ENCODE data around the gene GALK1. TPM values are rescaled to one million over a fixed set of nuclear protein-coding genes. Genes with fewer than 3 reads are reported as not detected.

The GALK1 gene
- total RNA-seq, 1 experiment from 2014 or later, result 75.0 TPM

GRCh38 chr17:75721463-75722011 is 43.5 kb downstream of the GALK1 start:
- Histone ChIP-seq H3K4me2 (ENCODE audit: low read length) (peak overlapping the region; percentile 97), H3K27ac (ENCODE audit: low read length) (peak overlapping the region; percentile 39), H3K36me3 (ENCODE audit: low read depth, low read length) (peaks cover 22% of the 10 kb centered on the region; the same call in 1 of the 2 replicates), H3K4me3 (ENCODE audit: low read length) (peak overlapping the region; percentile 97), H4K20me1 (ENCODE audit: low read length) (0 out of 2 replicates have a peak, but pooled peaks cover 12% of the 10 kb centered on the region), H3K9ac (ENCODE audit: low read length) (peak overlapping the region; percentile 73), H3K79me2 (ENCODE audit: low read length) (peaks cover 40% of the 10 kb centered on the region), H3F3A (ENCODE audit: low read length, unreplicated experiment) (no peaks in the 10 kb centered on the region), H2AFZ (ENCODE audit: low read length) (peak overlapping the region; percentile 72), H3K27me3 (ENCODE audit: low read length) (no peaks in the 10 kb centered on the region), H3K9me2 (replicated peaks; ENCODE audit: low read length) (no peaks in the 10 kb centered on the region), H3K9me3 (ENCODE audit: low read length) (no peaks in the 10 kb centered on the region), H3K4me1 (ENCODE audit: insufficient read depth, low read length) (peaks cover 30% of the 10 kb centered on the region)
- POLR2A ChIA-PET (ENCODE audit: unreplicated experiment), result interaction anchor here (0.6 to 1.9 kb wide), 6 partner anchors 12 to 40 kb away, joined by 3 to 8 read pairs (median 5); no protein-coding TSS in a partner anchor
- intact Hi-C loops (cut with micrococcal nuclease), result loop anchor here (2.0 kb wide), 2 partner anchors 15 to 25 kb away; no protein-coding TSS in a partner anchor
- CTCF ChIA-PET, result interaction anchor here (1.0 to 1.5 kb wide), 2 partner anchors 14 to 76 kb away, joined by 3 to 4 read pairs; no protein-coding TSS in a partner anchor
- ATAC-seq, result peak; percentile 10
- TF ChIP-seq EZH2phosphoT487 (IDR thresholded peaks at IDR 0.05; ENCODE audit: borderline replicate concordance, low read length) (no peak), CTCF (conservative IDR thresholded peaks at IDR 0.05; ENCODE audit: low read depth, low read length) (no peak), EZH2 (IDR thresholded peaks at IDR 0.05; ENCODE audit: low read length, unreplicated experiment) (no peak)
- TSS peak; percentile 58 for BruUV-seq (replicated peaks)
- no peak for DNase-seq

- ChIA-PET POLR2A (ENCODE audit: unreplicated experiment) (interaction anchor here (0.6 to 1.9 kb wide), 7 partner anchors 11 to 41 kb away, joined by 3 to 8 read pairs (median 5); no protein-coding TSS in a partner anchor), CTCF (interaction anchor here (0.6 to 1.5 kb wide), 7 partner anchors 14 to 87 kb away, joined by 3 to 14 read pairs (median 4); no protein-coding TSS in a partner anchor)
- Histone ChIP-seq H3K27ac (ENCODE audit: low read length) (peak within 1 kb of the TSS; percentile 39), H3K9me3 (ENCODE audit: low read length) (no peaks in the 10 kb centered on the region), H3F3A (ENCODE audit: low read length, unreplicated experiment) (no peaks in the 10 kb centered on the region), H3K9ac (ENCODE audit: low read length) (peak within 1 kb of the TSS; percentile 73), H3K9me2 (replicated peaks; ENCODE audit: low read length) (no peaks in the 10 kb centered on the region), H3K36me3 (ENCODE audit: low read depth, low read length) (peaks cover 18% of the 10 kb centered on the region; the same call in 1 of the 2 replicates), H2AFZ (ENCODE audit: low read length) (peak within 1 kb of the TSS; percentile 79), H3K4me1 (ENCODE audit: insufficient read depth, low read length) (peaks cover 30% of the 10 kb centered on the region), H3K79me2 (ENCODE audit: low read length) (peaks cover 40% of the 10 kb centered on the region), H3K4me3 (ENCODE audit: low read length) (peak within 1 kb of the TSS; percentile 97), H3K4me2 (ENCODE audit: low read length) (peak within 1 kb of the TSS; percentile 97), H3K27me3 (ENCODE audit: low read length) (no peaks in the 10 kb centered on the region), H4K20me1 (ENCODE audit: low read length) (0 out of 2 replicates have a peak, but pooled peaks cover 12% of the 10 kb centered on the region)
- TF ChIP-seq EZH2phosphoT487 (IDR thresholded peaks at IDR 0.05; ENCODE audit: borderline replicate concordance, low read length) (peak; percentile 85), EZH2 (IDR thresholded peaks at IDR 0.05; ENCODE audit: low read length, unreplicated experiment) (no peak)
- ATAC-seq (peak; percentile 62), DNase-seq (peak; percentile 96)
- no TSS peak for BruUV-seq (replicated peaks)
- intact Hi-C loops (cut with micrococcal nuclease), result loop anchor here (2.0 kb wide), 1 partner anchor 14 kb away; no protein-coding TSS in a partner anchor
These were observed 44.1 kb downstream of the GALK1 start, which contains the start of gene ITGB4 for GRCh38 chr17:75720656-75721462. Gene ITGB4 (plus strand): TSS chr17:75721459. CDS start chr17:75724704, 3,245 bp downstream.

- peak; percentile 25 for DNase-seq
- Histone ChIP-seq H3K4me1 (ENCODE audit: insufficient read depth, low read length) (peaks cover 30% of the 10 kb centered on the region), H3K9ac (ENCODE audit: low read length) (no peak overlapping the region), H3K4me2 (ENCODE audit: low read length) (no peak overlapping the region), H3K4me3 (ENCODE audit: low read length) (no peak overlapping the region), H3K79me2 (ENCODE audit: low read length) (peaks cover 34% of the 10 kb centered on the region), H3F3A (ENCODE audit: low read length, unreplicated experiment) (no peaks in the 10 kb centered on the region), H4K20me1 (ENCODE audit: low read length) (0 out of 2 replicates have a peak, but pooled peaks cover 10% of the 10 kb centered on the region), H3K36me3 (ENCODE audit: low read depth, low read length) (peaks cover 7% of the 10 kb centered on the region; the same call in 1 of the 2 replicates), H2AFZ (ENCODE audit: low read length) (no peak overlapping the region), H3K9me3 (ENCODE audit: low read length) (no peaks in the 10 kb centered on the region), H3K27ac (ENCODE audit: low read length) (no peak overlapping the region), H3K9me2 (replicated peaks; ENCODE audit: low read length) (no peaks in the 10 kb centered on the region), H3K27me3 (ENCODE audit: low read length) (no peaks in the 10 kb centered on the region)
- intact Hi-C loops (cut with micrococcal nuclease), result loop anchor here (2.0 kb wide), 1 partner anchor 13 kb away; no protein-coding TSS in a partner anchor
- no peak for ATAC-seq
- TF ChIP-seq EZH2 (IDR thresholded peaks at IDR 0.05; ENCODE audit: low read length, unreplicated experiment), result no peak
- no peak for TF ChIP-seq CTCF (conservative IDR thresholded peaks at IDR 0.05; ENCODE audit: low read depth, low read length)
- no peak for TF ChIP-seq EZH2phosphoT487 (IDR thresholded peaks at IDR 0.05; ENCODE audit: borderline replicate concordance, low read length)
- CTCF ChIA-PET, result interaction anchor here (0.8 to 1.4 kb wide), 2 partner anchors 13 to 40 kb away, joined by 3 to 5 read pairs; no protein-coding TSS in a partner anchor
- POLR2A ChIA-PET (ENCODE audit: unreplicated experiment), result interaction anchor here (1.9 kb wide), 1 partner anchor 13 kb away, joined by 7 read pairs; no protein-coding TSS in a partner anchor
- BruUV-seq (replicated peaks), result no TSS peak
These were observed 45.3 kb downstream of the GALK1 start for GRCh38 chr17:75719732-75720131.

Data from PC-3 (cell line).